K562 treated with DMSO at 1 percent for 24 hours (cell line): ENCODE results near the gene CCNT2. TPM values are rescaled to one million over a fixed set of nuclear protein-coding genes. Genes with fewer than 3 reads are reported as not detected.

Experiments
- total RNA-seq: library from RNA; unstranded; fragments of 300-600 nt; gene quantifications from 2 replicates; pipeline ENCODE4 v1.2.3, GENCODE V29; 2022; ENCODE audit warnings: low read depth; ENCODE audit not compliant: insufficient read depth

Gene CCNT2
- total RNA-seq = 8.7 and 11.3 TPM in 2 replicates

GRCh38 chr2:134918526-134919340 lies at the start of gene CCNT2:
TSS of gene CCNT2 (plus strand) at chr2:134918822. CDS start at chr2:134918855, 33 bp downstream.

Other genes starting within 250 kb of the CCNT2 start
- gene TMEM163, start 199.8 kb upstream of the CCNT2 start, total RNA-seq = 0.14 TPM in 1 of 2 replicates, not detected in the other
- gene ACMSD, start 80.2 kb upstream of the CCNT2 start, total RNA-seq = not detected in 2 replicates
- gene MAP3K19, start 128.6 kb downstream of the CCNT2 start, total RNA-seq = not detected in 2 replicates
- 32.6 and 33.9 TPM in 2 replicates for gene RAB3GAP1, start 133.5 kb downstream of the CCNT2 start, total RNA-seq